B cell (primary cell): ENCODE results near the gene POLA2. TPM values are rescaled to one million over a fixed set of nuclear protein-coding genes. Genes with fewer than 3 reads are reported as not detected.

Experiments
- ATAC-seq: fragments of 200-7000 bp; cut with Tn5 transposase; one replicate; pipeline ENCODE4 v1.10.0; 2021; ENCODE audit warnings: low read depth, mild to moderate bottlenecking, moderate number of reproducible peaks, moderate library complexity
- CTCF ChIA-PET: fragments of 350-600 bp; sonication (Branson Sonifier 250); formaldehyde crosslinking; loops from one replicate; lab custom pipeline; 2021; ENCODE audit warnings: antibody characterized with exemption, inconsistent platforms; lab: Charles Lee
- POLR2A ChIA-PET: fragments of 350-600 bp; sonication (Branson Sonifier 250); formaldehyde crosslinking; loops from one replicate; lab custom pipeline; 2021; ENCODE audit warnings: antibody characterized with exemption; lab: Charles Lee
- DNase-seq: peaks from one replicate; pipeline ENCODE4 v3.0.0; 2013
- H2AFZ ChIP-seq: 2 replicates; pipeline ENCODE4 v1.6.1; 2012; ENCODE audit warnings: mild to moderate bottlenecking, low read depth, low read length; ENCODE audit not compliant: insufficient read depth, poor library complexity, severe bottlenecking
- H3K27ac ChIP-seq, 2 donors: 1 replicate in 1 of 2; 2 replicates in 1 of 2; pipeline ENCODE4 v1.5.1; 2012 to 2013; ENCODE audit warnings: low read length in 2 of 2, mild to moderate bottlenecking in 2 of 2, moderate library complexity in 1 of 2
- H3K27me3 ChIP-seq, 4 experiments: fragments of 200-600 bp in 1 of 4; sonication (generic) in 1 of 4; replicated peaks in 1 of 4; 1 replicate in 2 of 4; 2 replicates in 2 of 4; pipeline versions ENCODE4 v1.6.1 to v1.7.0; 2013 to 2016; ENCODE audit warnings: low read length in 3 of 4, mild to moderate bottlenecking in 2 of 4, mixed read lengths in 1 of 4, moderate library complexity in 1 of 4; ENCODE audit not compliant: insufficient read depth in 4 of 4, control insufficient read depth in 3 of 4; ENCODE audit errors: control extremely low read depth in 1 of 4
- H3K36me3 ChIP-seq, 2 experiments: replicated peaks in 1 of 2; 1 replicate in 1 of 2; 2 replicates in 1 of 2; pipeline versions ENCODE4 v1.6.1 to v1.7.1; 2013; ENCODE audit warnings: low read length in 1 of 2; ENCODE audit not compliant: insufficient read depth in 2 of 2, control insufficient read depth in 1 of 2; ENCODE audit errors: control extremely low read depth in 1 of 2, extremely low read depth in 1 of 2
- H3K4me1 ChIP-seq, 2 donors: fragments of 200-600 bp in 1 of 2; sonication (generic) in 1 of 2; 1 replicate in 1 of 2; 2 replicates in 1 of 2; pipeline versions ENCODE4 v1.5.1 to v1.6.1; 2013 to 2017; ENCODE audit warnings: low read length in 2 of 2; ENCODE audit not compliant: control insufficient read depth in 2 of 2, insufficient read depth in 2 of 2
- H3K4me2 ChIP-seq: replicated peaks from 2 replicates; pipeline ENCODE3; 2012; ENCODE audit warnings: mild to moderate bottlenecking, low read depth, low read length; ENCODE audit not compliant: poor library complexity, severe bottlenecking
- H3K4me3 ChIP-seq, 5 experiments: fragments of 200-600 bp in 1 of 5; sonication (generic) in 1 of 5; 1 replicate in 3 of 5; 2 replicates in 2 of 5; pipeline versions ENCODE4 v1.5.1 to v1.7.0; 2011 to 2016; ENCODE audit warnings: low read length in 4 of 5, mild to moderate bottlenecking in 4 of 5, low read depth in 2 of 5, control low read depth in 1 of 5, moderate library complexity in 1 of 5; ENCODE audit not compliant: insufficient read depth in 1 of 5; ENCODE audit errors: control extremely low read depth in 1 of 5, extremely low read depth in 1 of 5
- H3K79me2 ChIP-seq: fragments of 200-600 bp; sonication (generic); one replicate; pipeline ENCODE4 v1.6.0; 2016; ENCODE audit warnings: low read length; ENCODE audit not compliant: control insufficient read depth, insufficient read depth
- H3K9ac ChIP-seq: fragments of 200-600 bp; sonication (generic); 2 replicates; pipeline ENCODE4 v1.6.1; 2017; ENCODE audit warnings: mild to moderate bottlenecking, low read length, moderate library complexity
- H3K9me3 ChIP-seq, 3 donors: one replicate each; pipeline versions ENCODE4 v1.6.1 to v1.7.1; 2013; ENCODE audit warnings: low read length in 2 of 3; ENCODE audit not compliant: control insufficient read depth in 2 of 3, insufficient read depth in 1 of 3; ENCODE audit errors: control extremely low read depth in 1 of 3
- H4K20me1 ChIP-seq: 2 replicates; pipeline ENCODE4 v1.6.0; 2012; ENCODE audit warnings: mild to moderate bottlenecking, low read length; ENCODE audit not compliant: insufficient read depth, control insufficient read depth, poor library complexity, severe bottlenecking
- H3K27ac Mint-ChIP-seq: one replicate; pipeline ENCODE4 v1.8.0; 2021; ENCODE audit warnings: mixed read lengths
- H3K27me3 Mint-ChIP-seq: one replicate; pipeline ENCODE4 v1.8.0; 2021; ENCODE audit warnings: mixed read lengths
- H3K4me1 Mint-ChIP-seq: one replicate; pipeline ENCODE4 v1.8.0; 2021; ENCODE audit warnings: mixed read lengths
- H3K4me3 Mint-ChIP-seq: one replicate; pipeline ENCODE4 v1.8.0; 2021; ENCODE audit warnings: mixed read lengths
- H3K9me3 Mint-ChIP-seq: one replicate; pipeline ENCODE4 v1.8.0; 2022; ENCODE audit warnings: mixed read lengths; ENCODE audit not compliant: insufficient read depth
- EZH2 ChIP-seq: IDR thresholded peaks from 2 replicates; pipeline ENCODE4 v1.6.1; 2012; ENCODE audit warnings: borderline replicate concordance, low read depth, mild to moderate bottlenecking, moderate library complexity, low read length; ENCODE audit not compliant: insufficient read depth, poor library complexity, severe bottlenecking
- WGBS: methylation state at CpG from one replicate; pipeline ENCODE4 v1.1.5; 2013; ENCODE audit warnings: missing lambda C conversion rate; ENCODE audit not compliant: insufficient coverage; 5-methylcytosine and 5-hydroxymethylcytosine counted together
- intact Hi-C: fragments of 100-400 bp; cut with micrococcal nuclease; formaldehyde crosslinking; loops from one replicate; pipeline ENCODE4 v1.10.0; 2022
- polyA plus RNA-seq: library from polyadenylated mRNA; depleted of rRNA; stranded (reverse); fragments of >200 nt; gene quantifications from 2 replicates; pipeline ENCODE4 v1.2.3, GENCODE V29; 2012
- total RNA-seq, 2 donors: library from RNA; stranded (reverse); fragments of 120-200 nt in 1 of 2; gene quantifications; 1 replicate in 1 of 2; 2 replicates in 1 of 2; pipeline versions ENCODE4 v1.2.3 to v1.2.4, GENCODE V29; 2013 to 2022
- TF ChIP-seq, protein P1 (sequence below): fragments of 200-600 bp; IDR thresholded peaks from one replicate; pipeline ENCODE4 v1.8.0; 2022; ENCODE audit warnings: antibody characterized with exemption, mild to moderate bottlenecking

The POLA2 gene
- total and polyA plus RNA-seq, 2 donors (not counting 1 experiment from before 2014, with no cell fraction given), result 13.0 to 28.7 TPM

DNA sequence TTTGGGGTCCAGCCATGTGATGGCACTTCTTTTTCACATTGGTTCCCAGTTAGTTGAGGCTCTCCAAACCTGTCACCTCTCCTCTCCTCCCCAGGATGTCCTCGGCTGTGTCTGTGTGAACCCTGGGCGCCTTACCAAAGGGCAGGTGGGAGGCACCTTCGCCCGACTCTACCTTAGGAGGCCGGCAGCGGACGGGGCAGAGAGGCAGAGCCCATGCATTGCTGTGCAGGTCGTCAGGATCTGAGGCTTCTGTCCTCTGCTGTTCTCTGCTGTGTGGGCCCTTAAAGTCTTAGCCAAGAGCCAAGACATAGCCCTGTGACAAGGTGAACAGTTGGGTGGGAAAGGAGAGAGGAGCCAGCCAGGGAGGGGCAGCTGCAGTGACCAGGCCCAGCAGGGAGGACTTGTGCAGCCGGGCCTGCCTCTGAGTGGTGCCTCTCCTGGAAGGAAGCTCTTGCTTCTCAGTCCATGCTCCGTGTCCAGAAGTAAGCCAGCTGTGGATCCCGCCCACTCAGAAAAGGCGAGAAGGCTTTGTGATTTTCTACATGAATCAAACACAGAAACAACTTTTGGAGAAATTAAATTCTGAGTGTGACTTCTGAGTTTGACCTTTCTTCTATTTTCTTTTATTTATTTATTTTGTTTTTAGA is 35.4 kb downstream of the POLA2 start:
- ATAC-seq, result no peak
- DNase-seq, result no peak
- Mint-ChIP-seq H3K4me3 (no peak overlapping the region), H3K27ac (no peak overlapping the region), H3K9me3 (no peaks in the 10 kb centered on the region), H3K27me3 (no peaks in the 10 kb centered on the region), H3K4me1 (no peaks in the 10 kb centered on the region)
- no peaks in the 10 kb centered on the region for H3K9me3 ChIP-seq
- intact Hi-C loops, result no loop called here
- no peak overlapping the region for H3K9ac ChIP-seq
- H3K4me2 ChIP-seq, result no peak overlapping the region
- TF ChIP-seq, protein P1, sequence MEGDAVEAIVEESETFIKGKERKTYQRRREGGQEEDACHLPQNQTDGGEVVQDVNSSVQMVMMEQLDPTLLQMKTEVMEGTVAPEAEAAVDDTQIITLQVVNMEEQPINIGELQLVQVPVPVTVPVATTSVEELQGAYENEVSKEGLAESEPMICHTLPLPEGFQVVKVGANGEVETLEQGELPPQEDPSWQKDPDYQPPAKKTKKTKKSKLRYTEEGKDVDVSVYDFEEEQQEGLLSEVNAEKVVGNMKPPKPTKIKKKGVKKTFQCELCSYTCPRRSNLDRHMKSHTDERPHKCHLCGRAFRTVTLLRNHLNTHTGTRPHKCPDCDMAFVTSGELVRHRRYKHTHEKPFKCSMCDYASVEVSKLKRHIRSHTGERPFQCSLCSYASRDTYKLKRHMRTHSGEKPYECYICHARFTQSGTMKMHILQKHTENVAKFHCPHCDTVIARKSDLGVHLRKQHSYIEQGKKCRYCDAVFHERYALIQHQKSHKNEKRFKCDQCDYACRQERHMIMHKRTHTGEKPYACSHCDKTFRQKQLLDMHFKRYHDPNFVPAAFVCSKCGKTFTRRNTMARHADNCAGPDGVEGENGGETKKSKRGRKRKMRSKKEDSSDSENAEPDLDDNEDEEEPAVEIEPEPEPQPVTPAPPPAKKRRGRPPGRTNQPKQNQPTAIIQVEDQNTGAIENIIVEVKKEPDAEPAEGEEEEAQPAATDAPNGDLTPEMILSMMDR, result no peak
- no peak for TF ChIP-seq EZH2
- H3K27me3 ChIP-seq, result no peaks in the 10 kb centered on the region
- no peaks in the 10 kb centered on the region for H3K4me1 ChIP-seq
- ChIA-PET CTCF (interaction anchor here (0.9 kb wide), 1 partner anchor 18 kb away, joined by 3 read pairs; no protein-coding TSS in a partner anchor), POLR2A (interaction anchor here (0.6 kb wide), 1 partner anchor 484 kb away, joined by 7 read pairs; no protein-coding TSS in a partner anchor)
- no peak overlapping the region for H3K4me3 ChIP-seq
- no peaks in the 10 kb centered on the region for H3K79me2 ChIP-seq
- H3K27ac ChIP-seq, result no peak overlapping the region
- 96% methylated on average over 9 of the region's 12 CpGs for WGBS
- peaks cover 0 to 31% of the 10 kb centered on the region in 2 experiments for H3K36me3 ChIP-seq
- H4K20me1 ChIP-seq, result no peaks in the 10 kb centered on the region
- H2AFZ ChIP-seq, result no peak overlapping the region

DNA sequence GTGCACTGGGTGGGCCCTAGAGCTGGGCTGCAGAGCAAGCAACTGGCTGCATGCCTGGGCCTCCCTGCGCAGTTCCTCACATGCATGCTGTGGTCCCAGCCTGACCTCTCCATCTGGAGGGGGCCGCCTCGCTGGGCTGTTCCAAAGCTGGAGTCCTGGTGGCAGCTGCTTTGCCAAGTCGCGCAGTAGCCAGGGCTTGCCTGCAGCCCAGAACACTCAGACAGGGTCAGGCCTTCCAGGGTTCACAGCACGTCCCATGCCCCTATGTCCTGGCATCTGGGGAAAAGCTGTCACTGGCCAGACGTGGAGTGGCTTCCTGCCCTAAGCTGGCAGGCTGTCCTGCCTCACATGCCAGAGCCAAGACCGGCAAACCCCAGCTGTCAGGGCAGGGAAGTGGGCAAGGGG is 36.4 kb downstream of the POLA2 start:
- H3K27me3 Mint-ChIP-seq, result no peaks in the 10 kb centered on the region
- Histone ChIP-seq H2AFZ (no peak overlapping the region), H3K9me3 (no peaks in the 10 kb centered on the region), H3K27me3 (no peaks in the 10 kb centered on the region), H3K79me2 (no peaks in the 10 kb centered on the region), H3K36me3 (peaks cover 0 to 24% of the 10 kb centered on the region in 2 experiments), H3K4me1 (no peaks in the 10 kb centered on the region), H3K4me3 (no peak overlapping the region), H4K20me1 (no peaks in the 10 kb centered on the region), H3K4me2 (no peak overlapping the region), H3K27ac (no peak overlapping the region), H3K9ac (no peak overlapping the region)
- TF ChIP-seq, protein P1, result no peak
- TF ChIP-seq EZH2, result no peak
- H3K4me1 Mint-ChIP-seq, result no peaks in the 10 kb centered on the region
- no peak for ATAC-seq
- ChIA-PET POLR2A (interaction anchor here (0.5 to 0.6 kb wide), 2 partner anchors 105 to 1239 kb away, joined by 3 to 7 read pairs; no protein-coding TSS in a partner anchor), CTCF (interaction anchor here (0.6 to 0.8 kb wide), 3 partner anchors 69 to 1418 kb away, joined by 3 read pairs; no protein-coding TSS in a partner anchor)
- no peak for DNase-seq
- no peaks in the 10 kb centered on the region for H3K9me3 Mint-ChIP-seq
- H3K4me3 Mint-ChIP-seq, result no peak overlapping the region
- H3K27ac Mint-ChIP-seq, result no peak overlapping the region
- WGBS, result 97% methylated on average over 8 of the region's 8 CpGs
- intact Hi-C loops, result no loop called here
